Activated CD4-positive, alpha-beta T cell treated with anti-CD3 and anti-CD28 coated beads for 4 hours (primary cell): Measurements from ENCODE around the gene PGF.

ENCODE experiments used
- DNase-seq, 2 donors: peaks; one replicate each; pipeline ENCODE4 v3.0.0-alpha.2; 2020

The PGF gene

GRCh38 chr14:74891870-74892269 lies 63.5 kb downstream of the PGF start:
- DNase-seq, result no peak
